SK-N-SH (cell line): ENCODE data around the gene A1BG. TPM values are rescaled to one million over a fixed set of nuclear protein-coding genes. Genes with fewer than 3 reads are reported as not detected.

Experiments used
- CTCF ChIA-PET: fragments of 300-600, 350-600 bp; formaldehyde crosslinking; extraction: SDS; loops from one replicate; lab custom pipeline; 2021; lab: Yijun Ruan, JAX
- POLR2A ChIA-PET: fragments of 350-600 bp; sonication (Branson Sonifier 250); formaldehyde crosslinking; extraction: SDS; loops from one replicate; lab custom pipeline; 2020; ENCODE audit warnings: antibody characterized with exemption, inconsistent platforms; lab: Yijun Ruan, JAX
- DNase-seq: peaks from one replicate; pipeline ENCODE4 v3.0.0; 2012
- H2AFZ ChIP-seq: fragments of 200-600 bp; sonication (generic); 2 replicates; pipeline ENCODE4 v1.8.1; 2016; ENCODE audit warnings: antibody characterized with exemption, mild to moderate bottlenecking, low read depth
- H3F3A ChIP-seq: fragments of 200-600 bp; sonication (generic); replicated peaks from 2 replicates; pipeline ENCODE3; 2016; ENCODE audit warnings: antibody characterized with exemption, mild to moderate bottlenecking; ENCODE audit not compliant: insufficient read depth
- H3K27ac ChIP-seq, 2 experiments: fragments of 200-500 bp in 1 of 2; fragments of 200-600 bp in 1 of 2; sonication (Bioruptor generic) in 1 of 2; sonication (generic), shearing (Covaris generic) in 1 of 2; 2 replicates each; pipeline versions ENCODE4 v1.5.1 to v1.6.1; 2014 to 2016; ENCODE audit warnings: low read depth in 2 of 2, inconsistent platforms in 1 of 2, low read length in 1 of 2, mild to moderate bottlenecking in 1 of 2, mixed read lengths in 1 of 2
- H3K27me3 ChIP-seq: fragments of 200-600 bp; sonication (generic), shearing (Covaris generic); 2 replicates; pipeline ENCODE4 v1.6.1; 2016; ENCODE audit warnings: mixed run types; ENCODE audit not compliant: insufficient read depth
- H3K36me3 ChIP-seq, 2 experiments: fragments of 200-500 bp in 1 of 2; fragments of 200-600 bp in 1 of 2; sonication (Bioruptor generic) in 1 of 2; sonication (generic) in 1 of 2; replicated peaks in 1 of 2; 2 replicates each; pipeline versions ENCODE3 to v1.5.1; 2014 to 2016; ENCODE audit warnings: low read length in 1 of 2, mild to moderate bottlenecking in 1 of 2; ENCODE audit not compliant: insufficient read depth in 2 of 2, control insufficient read depth in 1 of 2
- H3K4me1 ChIP-seq, 2 experiments: fragments of 200-500 bp in 1 of 2; fragments of 200-600 bp in 1 of 2; sonication (Bioruptor generic) in 1 of 2; sonication (generic), shearing (Covaris generic) in 1 of 2; 2 replicates each; pipeline versions ENCODE4 v1.5.1 to v1.6.1; 2014 to 2016; ENCODE audit warnings: low read depth in 1 of 2, low read length in 1 of 2, mixed run types in 1 of 2; ENCODE audit not compliant: insufficient read depth in 2 of 2, control insufficient read depth in 1 of 2
- H3K4me2 ChIP-seq: fragments of 200-600 bp; sonication (generic), shearing (Covaris generic); 2 replicates; pipeline ENCODE4 v1.6.1; 2017; ENCODE audit warnings: mixed run types
- H3K4me3 ChIP-seq, 2 experiments: fragments of 200-500 bp in 1 of 2; fragments of 200-600 bp in 1 of 2; sonication (Bioruptor generic) in 1 of 2; sonication (generic), shearing (Covaris generic) in 1 of 2; 2 replicates each; pipeline versions ENCODE4 v1.5.1 to v1.8.1; 2014 to 2016; ENCODE audit warnings: low read depth in 2 of 2, inconsistent platforms in 1 of 2, low read length in 1 of 2, mild to moderate bottlenecking in 1 of 2, mixed read lengths in 1 of 2, moderate library complexity in 1 of 2
- H3K79me2 ChIP-seq: fragments of 200-600 bp; sonication (generic); 2 replicates; pipeline ENCODE4 v1.8.1; 2017; ENCODE audit warnings: mild to moderate bottlenecking; ENCODE audit not compliant: insufficient read depth
- H3K9ac ChIP-seq: fragments of 200-600 bp; sonication (generic); 2 replicates; pipeline ENCODE4 v1.6.1; 2017; ENCODE audit warnings: mixed run types
- H3K9me2 ChIP-seq: fragments of 200-600 bp; sonication (generic); 2 replicates; pipeline ENCODE4 v1.6.1; 2017; ENCODE audit warnings: mixed run types
- H3K9me3 ChIP-seq: fragments of 200-600 bp; sonication (generic); 2 replicates; pipeline ENCODE4 v1.6.1; 2017; ENCODE audit warnings: mixed run types, mild to moderate bottlenecking, moderate library complexity
- H4K20me1 ChIP-seq: fragments of 200-600 bp; sonication (generic); 2 replicates; pipeline ENCODE4 v1.6.1; 2017; ENCODE audit warnings: mild to moderate bottlenecking, mixed run types; ENCODE audit not compliant: insufficient read depth
- FOXJ3 ChIP-seq: sonication (generic); formaldehyde crosslinking; IDR thresholded peaks from 2 replicates; pipeline ENCODE4 v1.5.1; 2020; ENCODE audit warnings: mild to moderate bottlenecking, missing genetic modification reagents
- FOXM1 ChIP-seq: IDR thresholded peaks from 2 replicates; pipeline ENCODE4 v1.4.0; 2012; ENCODE audit warnings: low read depth, mild to moderate bottlenecking
- GABPA ChIP-seq: IDR thresholded peaks from 2 replicates; pipeline ENCODE4 v1.4.0; 2012; ENCODE audit warnings: low read depth, mild to moderate bottlenecking
- MAX ChIP-seq: IDR thresholded peaks from 2 replicates; pipeline ENCODE4 v1.4.0; 2012; ENCODE audit warnings: low read depth
- MXI1 ChIP-seq: IDR thresholded peaks from 2 replicates; pipeline ENCODE4 v1.6.1; 2012; ENCODE audit warnings: mild to moderate bottlenecking, low read depth, low read length, improper control_type of control experiment
- POLR2AphosphoS5 ChIP-seq: IDR thresholded peaks from 2 replicates; pipeline ENCODE4 v1.6.1; 2012; ENCODE audit warnings: low read depth, low read length
- RCOR1 ChIP-seq: fragments of 150-350 bp; IDR thresholded peaks from 2 replicates; pipeline ENCODE4 v1.6.1; 2017; ENCODE audit warnings: antibody characterized with exemption, low read length
- SMC3 ChIP-seq: IDR thresholded peaks from 2 replicates; pipeline ENCODE4 v1.6.1; 2012; ENCODE audit warnings: low read depth, low read length, improper control_type of control experiment
- TAF1 ChIP-seq: IDR thresholded peaks from 2 replicates; pipeline ENCODE4 v1.6.1; 2012; ENCODE audit warnings: low read depth, mild to moderate bottlenecking, low read length, moderate library complexity, borderline replicate concordance
- TCF12 ChIP-seq: IDR thresholded peaks from 2 replicates; pipeline ENCODE4 v1.4.0; 2012
- ZBTB33 ChIP-seq: IDR thresholded peaks from 2 replicates; pipeline ENCODE4 v1.4.0; 2012; ENCODE audit warnings: low read depth, borderline replicate concordance
- WGBS: methylation state at CpG from one replicate; pipeline ENCODE4 v1.1.6; 2017; ENCODE audit warnings: low lambda C conversion rate; 5-methylcytosine and 5-hydroxymethylcytosine counted together
- polyA plus RNA-seq, 3 experiments: library from polyadenylated mRNA; depleted of rRNA; stranded (reverse); fragments of >200 nt; gene quantifications; 2 replicates each; pipeline ENCODE4 v1.2.3, GENCODE V29; 2012
- TF ChIP-seq, protein P1 (sequence below): IDR thresholded peaks from 2 replicates; pipeline ENCODE4; 2012
- TF ChIP-seq, protein P2 (sequence below): IDR thresholded peaks from 2 replicates; pipeline ENCODE4 v1.6.1; 2012; ENCODE audit warnings: mild to moderate bottlenecking, low read depth, low read length, moderate library complexity

A1BG gene
- polyA plus RNA-seq, 1 of the 3 experiments (the other 2 are of a cell fraction), result 62.6 TPM

- no peak; the same call in 1 of the 2 replicates for TF ChIP-seq ZBTB33
- TF ChIP-seq, protein P1, sequence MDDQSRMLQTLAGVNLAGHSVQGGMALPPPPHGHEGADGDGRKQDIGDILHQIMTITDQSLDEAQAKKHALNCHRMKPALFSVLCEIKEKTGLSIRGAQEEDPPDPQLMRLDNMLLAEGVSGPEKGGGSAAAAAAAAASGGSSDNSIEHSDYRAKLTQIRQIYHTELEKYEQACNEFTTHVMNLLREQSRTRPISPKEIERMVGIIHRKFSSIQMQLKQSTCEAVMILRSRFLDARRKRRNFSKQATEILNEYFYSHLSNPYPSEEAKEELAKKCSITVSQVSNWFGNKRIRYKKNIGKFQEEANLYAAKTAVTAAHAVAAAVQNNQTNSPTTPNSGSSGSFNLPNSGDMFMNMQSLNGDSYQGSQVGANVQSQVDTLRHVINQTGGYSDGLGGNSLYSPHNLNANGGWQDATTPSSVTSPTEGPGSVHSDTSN, result peak; percentile 58; the same call in 1 of the 2 replicates
Measured at GRCh38 chr19:58362272-58362994, 9.1 kb upstream of the A1BG start, which contains the start of gene ZNF497 (continued).

GRCh38 chr19:58361900-58362271 is 8.6 kb upstream of the A1BG start:
- no peaks in the 10 kb centered on the region for H3K36me3 ChIP-seq
- H3K9ac ChIP-seq, result peak overlapping the region; percentile 97
- TF ChIP-seq MXI1 (0 out of 2 replicates have a peak, but pooled peaks have one; percentile 16), SMC3 (no peak), TAF1 (peak; percentile 38; the same call in 1 of the 2 replicates), MAX (peak; percentile 76), TCF12 (no peak), GABPA (no peak), FOXM1 (no peak), FOXJ3 (no peak), RCOR1 (no peak), POLR2AphosphoS5 (peak; percentile 52)
- TF ChIP-seq, protein P2, sequence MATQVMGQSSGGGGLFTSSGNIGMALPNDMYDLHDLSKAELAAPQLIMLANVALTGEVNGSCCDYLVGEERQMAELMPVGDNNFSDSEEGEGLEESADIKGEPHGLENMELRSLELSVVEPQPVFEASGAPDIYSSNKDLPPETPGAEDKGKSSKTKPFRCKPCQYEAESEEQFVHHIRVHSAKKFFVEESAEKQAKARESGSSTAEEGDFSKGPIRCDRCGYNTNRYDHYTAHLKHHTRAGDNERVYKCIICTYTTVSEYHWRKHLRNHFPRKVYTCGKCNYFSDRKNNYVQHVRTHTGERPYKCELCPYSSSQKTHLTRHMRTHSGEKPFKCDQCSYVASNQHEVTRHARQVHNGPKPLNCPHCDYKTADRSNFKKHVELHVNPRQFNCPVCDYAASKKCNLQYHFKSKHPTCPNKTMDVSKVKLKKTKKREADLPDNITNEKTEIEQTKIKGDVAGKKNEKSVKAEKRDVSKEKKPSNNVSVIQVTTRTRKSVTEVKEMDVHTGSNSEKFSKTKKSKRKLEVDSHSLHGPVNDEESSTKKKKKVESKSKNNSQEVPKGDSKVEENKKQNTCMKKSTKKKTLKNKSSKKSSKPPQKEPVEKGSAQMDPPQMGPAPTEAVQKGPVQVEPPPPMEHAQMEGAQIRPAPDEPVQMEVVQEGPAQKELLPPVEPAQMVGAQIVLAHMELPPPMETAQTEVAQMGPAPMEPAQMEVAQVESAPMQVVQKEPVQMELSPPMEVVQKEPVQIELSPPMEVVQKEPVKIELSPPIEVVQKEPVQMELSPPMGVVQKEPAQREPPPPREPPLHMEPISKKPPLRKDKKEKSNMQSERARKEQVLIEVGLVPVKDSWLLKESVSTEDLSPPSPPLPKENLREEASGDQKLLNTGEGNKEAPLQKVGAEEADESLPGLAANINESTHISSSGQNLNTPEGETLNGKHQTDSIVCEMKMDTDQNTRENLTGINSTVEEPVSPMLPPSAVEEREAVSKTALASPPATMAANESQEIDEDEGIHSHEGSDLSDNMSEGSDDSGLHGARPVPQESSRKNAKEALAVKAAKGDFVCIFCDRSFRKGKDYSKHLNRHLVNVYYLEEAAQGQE, result no peak
- H3K4me3 ChIP-seq, result peak overlapping the region; percentile 77 to 95
- POLR2A ChIA-PET, result interaction anchor here (0.8 to 3.2 kb wide), 15 partner anchors 9 to 193 kb away, joined by 3 to 34 read pairs (median 6); partner anchors contain the start of genes A1BG, CHMP2A, ZBTB45 and ZNF274
- CTCF ChIA-PET, result interaction anchor here (0.9 to 2.5 kb wide), 4 partner anchors 8 to 157 kb away, joined by 3 to 12 read pairs (median 4); partner anchors contain the start of gene A1BG
- H3K4me1 ChIP-seq, result peaks cover 0 to 8% of the 10 kb centered on the region in 2 experiments; a peak in 2 of 4 replicates
- no peaks in the 10 kb centered on the region for H3K79me2 ChIP-seq
- no peaks in the 10 kb centered on the region for H3K27me3 ChIP-seq
- no peaks in the 10 kb centered on the region for H3K9me2 ChIP-seq
- H2AFZ ChIP-seq, result peak overlapping the region; percentile 94
- WGBS, result 2% methylated on average over 28 of the region's 28 CpGs
- H3K27ac ChIP-seq, result peak overlapping the region; percentile 97 to 98
- no peaks in the 10 kb centered on the region for H3K9me3 ChIP-seq
- peak overlapping the region; percentile 98 for H3K4me2 ChIP-seq
- H3F3A ChIP-seq, result peaks cover 23% of the 10 kb centered on the region
- no peaks in the 10 kb centered on the region for H4K20me1 ChIP-seq
- peak; percentile 83 for DNase-seq
